Ishikawa (cell line): ENCODE data around the gene TEX29.

Experiments used
- CEBPB ChIP-seq: IDR thresholded peaks from 2 replicates; pipeline ENCODE4 v1.6.1; 2012
- CREB1 ChIP-seq: IDR thresholded peaks from 2 replicates; pipeline ENCODE4 v1.6.1; 2012; ENCODE audit warnings: low read depth
- EP300 ChIP-seq: IDR thresholded peaks from 2 replicates; pipeline ENCODE4 v1.6.1; 2012; ENCODE audit warnings: borderline replicate concordance
- FOXM1 ChIP-seq: IDR thresholded peaks from 2 replicates; pipeline ENCODE4 v1.6.1; 2012; ENCODE audit warnings: low read depth, borderline replicate concordance
- RAD21 ChIP-seq: IDR thresholded peaks from 2 replicates; pipeline ENCODE4 v1.6.1; 2012; ENCODE audit warnings: low read depth
- TAF1 ChIP-seq: IDR thresholded peaks from 2 replicates; pipeline ENCODE4 v1.6.1; 2012; ENCODE audit warnings: low read depth, mild to moderate bottlenecking
- TCF12 ChIP-seq: IDR thresholded peaks from 2 replicates; pipeline ENCODE4 v1.6.1; 2012; ENCODE audit warnings: low read depth
- TEAD4 ChIP-seq: IDR thresholded peaks from 2 replicates; pipeline ENCODE4 v1.6.1; 2012
- TF ChIP-seq, protein P1 (sequence below): IDR thresholded peaks from 2 replicates; pipeline ENCODE4 v1.6.1; 2012; ENCODE audit warnings: low read depth, mild to moderate bottlenecking
- TF ChIP-seq, protein P2 (sequence below): IDR thresholded peaks from 2 replicates; pipeline ENCODE4 v1.6.1; 2012
- TF ChIP-seq, protein P3 (sequence below): IDR thresholded peaks from 2 replicates; pipeline ENCODE4 v1.6.1; 2012

DNA sequence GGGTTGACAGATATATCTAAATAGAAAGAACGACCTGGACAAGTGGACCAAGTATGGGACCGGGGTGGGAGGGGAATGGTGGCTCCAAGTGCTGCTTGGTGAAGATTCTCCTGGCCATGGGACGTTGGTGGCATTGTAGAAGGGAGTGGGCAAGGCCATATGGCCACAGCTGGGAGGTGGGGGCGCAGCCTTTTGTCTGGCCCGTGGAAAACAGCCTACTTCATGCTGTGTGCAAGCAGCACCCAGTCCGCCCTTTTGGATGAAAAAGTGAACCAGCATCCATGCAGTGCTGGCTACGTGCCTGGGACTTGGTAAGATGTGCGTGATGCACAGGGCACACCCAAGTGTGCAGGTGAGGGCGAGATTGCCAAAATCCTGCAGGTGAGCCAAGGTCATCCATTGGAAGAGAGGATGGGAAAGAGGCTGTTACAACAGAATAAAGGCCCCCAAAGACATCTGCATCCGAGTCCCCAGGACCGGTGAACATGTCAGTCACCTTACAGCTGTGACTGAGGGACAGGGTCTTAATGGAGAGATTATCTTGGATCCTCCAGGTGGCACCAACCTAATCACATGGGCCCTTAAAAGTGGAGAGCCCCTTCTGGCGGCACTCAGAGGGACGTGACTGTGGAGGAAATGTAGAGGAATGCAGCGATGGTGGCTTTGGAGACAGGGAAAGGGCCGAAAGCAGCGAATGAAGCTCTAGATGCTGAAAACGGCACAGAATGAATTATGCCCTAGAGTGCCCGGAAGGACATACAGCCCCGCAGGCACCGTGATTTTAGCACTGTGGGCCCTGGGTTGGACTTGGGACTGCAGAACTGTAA, 40.8 kb downstream of the TEX29 start:
- TF ChIP-seq TCF12 (no peak), CEBPB (no peak), RAD21 (no peak), TEAD4 (no peak), CREB1 (no peak), FOXM1 (no peak), EP300 (no peak), TAF1 (no peak)
- TF ChIP-seq, protein P1, sequence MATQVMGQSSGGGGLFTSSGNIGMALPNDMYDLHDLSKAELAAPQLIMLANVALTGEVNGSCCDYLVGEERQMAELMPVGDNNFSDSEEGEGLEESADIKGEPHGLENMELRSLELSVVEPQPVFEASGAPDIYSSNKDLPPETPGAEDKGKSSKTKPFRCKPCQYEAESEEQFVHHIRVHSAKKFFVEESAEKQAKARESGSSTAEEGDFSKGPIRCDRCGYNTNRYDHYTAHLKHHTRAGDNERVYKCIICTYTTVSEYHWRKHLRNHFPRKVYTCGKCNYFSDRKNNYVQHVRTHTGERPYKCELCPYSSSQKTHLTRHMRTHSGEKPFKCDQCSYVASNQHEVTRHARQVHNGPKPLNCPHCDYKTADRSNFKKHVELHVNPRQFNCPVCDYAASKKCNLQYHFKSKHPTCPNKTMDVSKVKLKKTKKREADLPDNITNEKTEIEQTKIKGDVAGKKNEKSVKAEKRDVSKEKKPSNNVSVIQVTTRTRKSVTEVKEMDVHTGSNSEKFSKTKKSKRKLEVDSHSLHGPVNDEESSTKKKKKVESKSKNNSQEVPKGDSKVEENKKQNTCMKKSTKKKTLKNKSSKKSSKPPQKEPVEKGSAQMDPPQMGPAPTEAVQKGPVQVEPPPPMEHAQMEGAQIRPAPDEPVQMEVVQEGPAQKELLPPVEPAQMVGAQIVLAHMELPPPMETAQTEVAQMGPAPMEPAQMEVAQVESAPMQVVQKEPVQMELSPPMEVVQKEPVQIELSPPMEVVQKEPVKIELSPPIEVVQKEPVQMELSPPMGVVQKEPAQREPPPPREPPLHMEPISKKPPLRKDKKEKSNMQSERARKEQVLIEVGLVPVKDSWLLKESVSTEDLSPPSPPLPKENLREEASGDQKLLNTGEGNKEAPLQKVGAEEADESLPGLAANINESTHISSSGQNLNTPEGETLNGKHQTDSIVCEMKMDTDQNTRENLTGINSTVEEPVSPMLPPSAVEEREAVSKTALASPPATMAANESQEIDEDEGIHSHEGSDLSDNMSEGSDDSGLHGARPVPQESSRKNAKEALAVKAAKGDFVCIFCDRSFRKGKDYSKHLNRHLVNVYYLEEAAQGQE = no peak
- TF ChIP-seq, protein P2, sequence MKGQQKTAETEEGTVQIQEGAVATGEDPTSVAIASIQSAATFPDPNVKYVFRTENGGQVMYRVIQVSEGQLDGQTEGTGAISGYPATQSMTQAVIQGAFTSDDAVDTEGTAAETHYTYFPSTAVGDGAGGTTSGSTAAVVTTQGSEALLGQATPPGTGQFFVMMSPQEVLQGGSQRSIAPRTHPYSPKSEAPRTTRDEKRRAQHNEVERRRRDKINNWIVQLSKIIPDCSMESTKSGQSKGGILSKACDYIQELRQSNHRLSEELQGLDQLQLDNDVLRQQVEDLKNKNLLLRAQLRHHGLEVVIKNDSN = no peak
- TF ChIP-seq, protein P3, sequence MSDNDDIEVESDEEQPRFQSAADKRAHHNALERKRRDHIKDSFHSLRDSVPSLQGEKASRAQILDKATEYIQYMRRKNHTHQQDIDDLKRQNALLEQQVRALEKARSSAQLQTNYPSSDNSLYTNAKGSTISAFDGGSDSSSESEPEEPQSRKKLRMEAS = no peak
